ENCODE data around the gene AOAH.
"Not testable (repeated sequence)": the region's sequence is repeated elsewhere in the genome, so short reads cannot be mapped to it uniquely, and the experiment has no call there.

DNA sequence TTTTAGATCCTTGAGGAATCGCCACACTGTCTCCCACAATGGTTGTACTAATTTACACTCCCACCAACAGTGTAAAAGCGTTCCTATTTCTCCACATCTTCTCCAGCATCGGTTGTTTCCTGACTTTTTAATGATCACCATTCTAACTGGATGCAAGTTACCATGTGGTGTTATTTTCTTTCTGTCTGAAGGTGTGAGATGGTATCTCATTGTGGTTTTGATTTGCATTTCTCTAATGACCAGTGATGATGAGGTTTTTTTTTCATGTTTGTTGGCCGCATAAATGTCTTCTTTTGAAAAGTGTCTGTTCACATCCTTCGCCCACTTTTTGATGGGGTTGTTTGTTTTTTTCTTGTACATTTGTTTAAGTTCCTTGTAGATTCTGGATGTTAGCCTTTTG is 20.4 kb downstream of the AOAH start:
- TF ChIP-seq, protein P1, sequence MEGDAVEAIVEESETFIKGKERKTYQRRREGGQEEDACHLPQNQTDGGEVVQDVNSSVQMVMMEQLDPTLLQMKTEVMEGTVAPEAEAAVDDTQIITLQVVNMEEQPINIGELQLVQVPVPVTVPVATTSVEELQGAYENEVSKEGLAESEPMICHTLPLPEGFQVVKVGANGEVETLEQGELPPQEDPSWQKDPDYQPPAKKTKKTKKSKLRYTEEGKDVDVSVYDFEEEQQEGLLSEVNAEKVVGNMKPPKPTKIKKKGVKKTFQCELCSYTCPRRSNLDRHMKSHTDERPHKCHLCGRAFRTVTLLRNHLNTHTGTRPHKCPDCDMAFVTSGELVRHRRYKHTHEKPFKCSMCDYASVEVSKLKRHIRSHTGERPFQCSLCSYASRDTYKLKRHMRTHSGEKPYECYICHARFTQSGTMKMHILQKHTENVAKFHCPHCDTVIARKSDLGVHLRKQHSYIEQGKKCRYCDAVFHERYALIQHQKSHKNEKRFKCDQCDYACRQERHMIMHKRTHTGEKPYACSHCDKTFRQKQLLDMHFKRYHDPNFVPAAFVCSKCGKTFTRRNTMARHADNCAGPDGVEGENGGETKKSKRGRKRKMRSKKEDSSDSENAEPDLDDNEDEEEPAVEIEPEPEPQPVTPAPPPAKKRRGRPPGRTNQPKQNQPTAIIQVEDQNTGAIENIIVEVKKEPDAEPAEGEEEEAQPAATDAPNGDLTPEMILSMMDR (IDR thresholded peaks at IDR 0.05): not testable (repeated sequence)
- not testable (repeated sequence) for TF ChIP-seq EP300 (IDR thresholded peaks at IDR 0.05)
